Left ventricle myocardium inferior (tissue), 1 donor: ENCODE results near the gene CCL22. TPM values are rescaled to one million over a fixed set of nuclear protein-coding genes. Genes with fewer than 3 reads are reported as not detected.

Experiments used
- DNase-seq: peaks from one replicate; pipeline ENCODE4 v3.0.0-alpha.2; 2020
- H3K27ac ChIP-seq: fragments of 200-600 bp; replicated peaks from 2 replicates; pipeline ENCODE4 v1.8.0; 2021
- H3K27me3 ChIP-seq: fragments of 200-600 bp; 2 replicates; pipeline ENCODE4 v1.8.0; 2021; ENCODE audit warnings: low read depth
- H3K36me3 ChIP-seq: fragments of 200-600 bp; 2 replicates; pipeline ENCODE4 v1.8.0; 2021
- H3K4me1 ChIP-seq: fragments of 200-600 bp; 2 replicates; pipeline ENCODE4 v1.8.0; 2021
- H3K4me3 ChIP-seq: fragments of 200-600 bp; 2 replicates; pipeline ENCODE4 v1.8.0; 2021; ENCODE audit warnings: mild to moderate bottlenecking, moderate library complexity
- H3K9me3 ChIP-seq: fragments of 200-600 bp; replicated peaks from 2 replicates; pipeline ENCODE4 v1.8.0; 2021
- intact Hi-C: fragments of 100-400 bp; cut with micrococcal nuclease; formaldehyde crosslinking; loops from one replicate; pipeline ENCODE4 v1.11.0; 2022
- total RNA-seq: library from RNA; stranded (reverse); fragmentation: NEBNext Ultra II Directional; extraction: Animal tissue kit (Norgen Biotek cat#: 25700); gene quantifications from one replicate; pipeline ENCODE4 v1.2.1, GENCODE V29; 2021
- TF ChIP-seq, protein P1 (sequence below): fragments of 200-600 bp; IDR thresholded peaks from 2 replicates; pipeline ENCODE4 v1.8.0; 2021; ENCODE audit warnings: antibody characterized with exemption, mild to moderate bottlenecking, borderline replicate concordance
- donor health status: DM: no; HTN: yes; CAD: no; lungs with severe emphysema.

Gene CCL22
- total RNA-seq, 1 donor from 2014 or later, result not detected

DNA sequence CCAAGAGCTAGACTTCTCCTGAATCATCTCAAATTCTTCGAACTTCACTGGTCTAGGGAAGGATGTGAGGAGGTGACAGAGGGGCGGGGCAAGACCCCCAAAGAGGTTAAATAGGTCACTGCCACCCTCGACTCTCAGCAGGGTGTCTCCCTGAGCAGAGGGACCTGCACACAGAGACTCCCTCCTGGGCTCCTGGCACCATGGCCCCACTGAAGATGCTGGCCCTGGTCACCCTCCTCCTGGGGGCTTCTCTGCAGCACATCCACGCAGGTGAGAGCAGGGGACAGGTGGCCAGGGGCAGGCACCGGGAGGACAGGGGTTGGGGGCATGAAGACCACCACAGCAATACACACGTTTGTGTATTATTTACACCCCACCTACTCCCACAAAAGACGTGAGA is 55.1 kb downstream of the CCL22 start:
- intact Hi-C loops, result no loop called here
- TF ChIP-seq, protein P1, sequence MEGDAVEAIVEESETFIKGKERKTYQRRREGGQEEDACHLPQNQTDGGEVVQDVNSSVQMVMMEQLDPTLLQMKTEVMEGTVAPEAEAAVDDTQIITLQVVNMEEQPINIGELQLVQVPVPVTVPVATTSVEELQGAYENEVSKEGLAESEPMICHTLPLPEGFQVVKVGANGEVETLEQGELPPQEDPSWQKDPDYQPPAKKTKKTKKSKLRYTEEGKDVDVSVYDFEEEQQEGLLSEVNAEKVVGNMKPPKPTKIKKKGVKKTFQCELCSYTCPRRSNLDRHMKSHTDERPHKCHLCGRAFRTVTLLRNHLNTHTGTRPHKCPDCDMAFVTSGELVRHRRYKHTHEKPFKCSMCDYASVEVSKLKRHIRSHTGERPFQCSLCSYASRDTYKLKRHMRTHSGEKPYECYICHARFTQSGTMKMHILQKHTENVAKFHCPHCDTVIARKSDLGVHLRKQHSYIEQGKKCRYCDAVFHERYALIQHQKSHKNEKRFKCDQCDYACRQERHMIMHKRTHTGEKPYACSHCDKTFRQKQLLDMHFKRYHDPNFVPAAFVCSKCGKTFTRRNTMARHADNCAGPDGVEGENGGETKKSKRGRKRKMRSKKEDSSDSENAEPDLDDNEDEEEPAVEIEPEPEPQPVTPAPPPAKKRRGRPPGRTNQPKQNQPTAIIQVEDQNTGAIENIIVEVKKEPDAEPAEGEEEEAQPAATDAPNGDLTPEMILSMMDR, result no peak
- Histone ChIP-seq H3K4me3 (no peak overlapping the region), H3K9me3 (no peaks in the 10 kb centered on the region), H3K4me1 (peaks cover 44% of the 10 kb centered on the region), H3K27me3 (no peaks in the 10 kb centered on the region), H3K36me3 (no peaks in the 10 kb centered on the region), H3K27ac (no peak overlapping the region)
- no peak for DNase-seq

Other genes starting within 250 kb of the CCL22 start
- gene PSME3IP1, start 172.7 kb upstream of the CCL22 start, total RNA-seq, result 56.3 TPM
- 14.0 TPM for gene RSPRY1, start 172.5 kb upstream of the CCL22 start, total RNA-seq
- 57.8 TPM for gene ARL2BP, start 113.5 kb upstream of the CCL22 start, total RNA-seq
- gene PLLP, start 74.1 kb upstream of the CCL22 start, total RNA-seq, result 5.2 TPM
- 11.7 TPM for gene CX3CL1, start 13.7 kb downstream of the CCL22 start, total RNA-seq
- not detected for gene CCL17, start 46.0 kb downstream of the CCL22 start, total RNA-seq
- gene CIAPIN1, start 88.6 kb downstream of the CCL22 start, total RNA-seq, result 43.2 TPM
- 234 TPM for gene COQ9, start 88.7 kb downstream of the CCL22 start, total RNA-seq
- gene POLR2C, start 103.9 kb downstream of the CCL22 start, total RNA-seq, result 47.6 TPM
- gene DOK4, start 127.7 kb downstream of the CCL22 start, total RNA-seq, result 10.0 TPM
- 11.3 TPM for gene CCDC102A, start 177.8 kb downstream of the CCL22 start, total RNA-seq
- gene ADGRG5, start 183.9 kb downstream of the CCL22 start, total RNA-seq, result not detected